Testis (tissue), 3 donors: ENCODE measurements around the gene LCN10. TPM values are rescaled to one million over a fixed set of nuclear protein-coding genes. Genes with fewer than 3 reads are reported as not detected.

ENCODE experiments used
- DNase-seq: peaks from one replicate; pipeline ENCODE4 v3.0.0-alpha.2; 2019
- H3K27ac ChIP-seq, 2 donors: fragments of 200-600 bp; sonication (generic); one replicate each; pipeline ENCODE4 v1.5.1; 2019
- H3K27me3 ChIP-seq: fragments of 200-600 bp; sonication (generic); one replicate; pipeline ENCODE4 v1.5.1; 2019
- H3K36me3 ChIP-seq: fragments of 200-600 bp; sonication (generic); one replicate; pipeline ENCODE4 v1.5.1; 2017; ENCODE audit warnings: low read depth; ENCODE audit errors: missing control alignments
- H3K4me1 ChIP-seq: fragments of 200-600 bp; sonication (generic); one replicate; pipeline ENCODE4 v1.5.1; 2019
- H3K4me3 ChIP-seq, 2 donors: fragments of 200-600 bp; sonication (generic); one replicate each; pipeline ENCODE4 v1.5.1; 2017 to 2019
- H3K9me3 ChIP-seq: fragments of 200-600 bp; sonication (generic); one replicate; pipeline ENCODE4 v1.5.1; 2017
- CTCF ChIP-seq, 3 experiments: fragments of 450-650 bp in 2 of 3; fragments of 200-600 bp in 1 of 3; sonication (generic) in 1 of 3; IDR thresholded peaks; one replicate each; pipeline ENCODE4 v1.5.1; 2016 to 2019; ENCODE audit warnings: antibody characterized with exemption in 3 of 3, mild to moderate bottlenecking in 2 of 3, moderate library complexity in 1 of 3
- POLR2A ChIP-seq: fragments of 450-650 bp; IDR thresholded peaks from one replicate; pipeline ENCODE4 v1.6.1; 2017; ENCODE audit warnings: antibody characterized with exemption, mild to moderate bottlenecking, moderate library complexity
- WGBS, 2 donors: methylation state at CpG; one replicate each; pipeline ENCODE4 v1.1.5; 2018; 5-methylcytosine and 5-hydroxymethylcytosine counted together
- intact Hi-C: fragments of 100-400 bp; cut with DNase I; formaldehyde crosslinking; loops from one replicate; pipeline ENCODE4 v1.15.1; 2023; ENCODE audit warnings: low total_unique reads
- polyA plus RNA-seq: library from polyadenylated mRNA; stranded (reverse); fragments of 350-450 nt; fragmentation: Illumina TruSeq; extraction: RNeasy Lipid Tissue Mini Kit (QIAGEN cat#74804); gene quantifications from one replicate; pipeline ENCODE4 v1.2.3, GENCODE V29; 2014; ENCODE audit warnings: low read depth, low replicate concordance; ENCODE audit not compliant: insufficient read depth
- total RNA-seq, 2 donors: library from RNA; depleted of rRNA; stranded (reverse); fragments of >200 nt; gene quantifications; one replicate each; pipeline ENCODE4 v1.2.3, GENCODE V29; 2016

Gene LCN10
- total and polyA plus RNA-seq, 3 donors from 2014 or later, result 8.3 to 11.7 (median 8.7) TPM

- H3K27ac ChIP-seq, result no peak overlapping the region
- no peaks in the 10 kb centered on the region for H3K27me3 ChIP-seq
- 50 to 56% methylated on average over 29 to 38 of the region's 38 CpGs for whole genome bisulfite sequencing, 2 donors
- H3K4me1 ChIP-seq, result no peaks in the 10 kb centered on the region
- H3K9me3 ChIP-seq, result no peaks in the 10 kb centered on the region
- TF ChIP-seq CTCF (IDR thresholded peaks at IDR 0.05), result no peak
- no peak for TF ChIP-seq POLR2A
- no peaks in the 10 kb centered on the region for H3K36me3 ChIP-seq
- intact Hi-C loops, result no loop called here
- no peak for DNase-seq
- no peak overlapping the region for H3K4me3 ChIP-seq
Observed at GRCh38 chr9:136700959-136701667, 41.6 kb downstream of the LCN10 start.

- intact Hi-C loops, result no loop called here
- Histone ChIP-seq H3K27me3 (no peaks in the 10 kb centered on the region), H3K4me3 (no peak overlapping the region), H3K9me3 (no peaks in the 10 kb centered on the region), H3K27ac (no peak overlapping the region), H3K4me1 (no peaks in the 10 kb centered on the region), H3K36me3 (no peaks in the 10 kb centered on the region)
- TF ChIP-seq CTCF (IDR thresholded peaks at IDR 0.05) (no peak), POLR2A (no peak)
- WGBS, 2 donors, result 84 to 85% methylated on average over 13 of the region's 13 CpGs
- no peak for DNase-seq
Observed at GRCh38 chr9:136700304-136700703, 42.4 kb downstream of the LCN10 start.

GRCh38 chr9:136698635-136699246 is 44.0 kb downstream of the LCN10 start:
- Histone ChIP-seq H3K4me1 (no peaks in the 10 kb centered on the region), H3K27ac (no peak overlapping the region), H3K4me3 (no peak overlapping the region), H3K9me3 (no peaks in the 10 kb centered on the region), H3K27me3 (no peaks in the 10 kb centered on the region), H3K36me3 (no peaks in the 10 kb centered on the region)
- intact Hi-C loops, result no loop called here
- DNase-seq, result no peak
- 90 to 91% methylated on average over 11 of the region's 11 CpGs for WGBS, 2 donors
- TF ChIP-seq POLR2A (no peak), CTCF (IDR thresholded peaks at IDR 0.05) (no peak)

- Histone ChIP-seq H3K27me3 (no peaks in the 10 kb centered on the region), H3K4me1 (no peaks in the 10 kb centered on the region), H3K27ac (no peak overlapping the region), H3K4me3 (no peak overlapping the region), H3K36me3 (no peaks in the 10 kb centered on the region), H3K9me3 (no peaks in the 10 kb centered on the region)
- 81 to 82% methylated on average over 20 of the region's 20 CpGs for WGBS, 2 donors
- intact Hi-C loops, result no loop called here
- TF ChIP-seq POLR2A, result no peak
- TF ChIP-seq CTCF (IDR thresholded peaks at IDR 0.05), result no peak
- DNase-seq, result no peak
Observed at GRCh38 chr9:136697821-136698526, 44.8 kb downstream of the LCN10 start.
